OCI-M1 (cell line): ENCODE data around the gene CARTPT.

Experiments
- DNase-seq: peaks from one replicate; lab custom pipeline; 2025; lab: John Stamatoyannopoulos, UW

CARTPT gene

DNA sequence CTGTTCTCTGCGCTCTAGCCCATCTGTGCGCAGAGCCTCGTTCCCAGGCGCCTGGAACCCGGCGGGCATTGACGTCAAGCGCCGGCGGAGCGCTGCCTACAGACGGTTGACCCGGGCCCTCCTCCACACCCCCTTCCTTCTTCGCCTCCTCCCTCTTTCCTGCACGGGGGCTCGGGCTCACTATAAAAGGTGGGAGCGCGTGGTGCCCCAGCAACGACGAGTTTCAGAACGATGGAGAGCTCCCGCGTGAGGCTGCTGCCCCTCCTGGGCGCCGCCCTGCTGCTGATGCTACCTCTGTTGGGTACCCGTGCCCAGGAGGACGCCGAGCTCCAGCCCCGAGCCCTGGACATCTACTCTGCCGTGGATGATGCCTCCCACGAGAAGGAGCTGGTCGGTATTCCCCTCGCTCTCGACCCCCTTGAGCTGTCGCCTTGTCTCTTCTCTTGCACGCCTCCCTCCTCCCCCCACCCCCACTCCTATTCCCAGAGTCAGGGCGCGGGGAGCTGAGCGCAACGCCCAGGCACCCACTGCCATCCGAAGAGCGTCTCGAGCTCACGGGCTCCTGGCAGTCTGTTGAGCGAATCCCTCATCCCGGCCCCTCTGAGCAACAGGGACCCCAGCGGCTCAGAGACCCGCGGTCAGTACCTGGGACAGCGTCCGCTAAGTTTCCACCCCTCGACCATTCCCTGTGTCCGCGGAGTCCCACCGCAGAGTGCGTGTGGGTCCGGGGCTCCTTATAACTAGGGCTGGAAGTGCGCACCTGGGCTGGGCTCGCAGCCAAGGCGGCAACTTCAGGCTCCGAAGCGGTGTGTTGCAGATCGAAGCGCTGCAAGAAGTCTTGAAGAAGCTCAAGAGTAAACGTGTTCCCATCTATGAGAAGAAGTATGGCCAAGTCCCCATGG, at the start of gene CARTPT:
TSS of gene CARTPT (plus strand) at position 213 of the 902 bp plus-strand sequence. CDS start at position 232, 19 bp downstream.
- no peak for DNase-seq

DNA sequence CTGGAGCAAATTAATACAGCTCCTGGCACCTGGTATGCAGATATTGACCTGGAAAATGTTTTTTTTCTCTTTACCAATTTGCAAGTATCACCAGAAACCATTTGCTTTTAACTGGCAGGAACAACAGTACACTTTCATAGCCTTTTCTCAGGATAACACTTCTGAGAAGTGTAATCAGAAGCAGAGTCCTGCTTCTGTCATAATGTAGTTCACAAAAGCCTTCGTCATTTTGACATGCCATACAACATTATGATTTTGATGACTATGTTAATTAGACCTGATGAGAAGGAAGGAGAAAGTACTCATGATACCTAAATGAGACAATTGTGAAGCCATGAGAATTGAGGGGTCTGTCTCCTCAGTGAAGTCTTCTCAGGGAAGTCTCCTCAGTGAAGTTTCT, 41.1 kb upstream of the CARTPT start:
- DNase-seq: no peak

DNA sequence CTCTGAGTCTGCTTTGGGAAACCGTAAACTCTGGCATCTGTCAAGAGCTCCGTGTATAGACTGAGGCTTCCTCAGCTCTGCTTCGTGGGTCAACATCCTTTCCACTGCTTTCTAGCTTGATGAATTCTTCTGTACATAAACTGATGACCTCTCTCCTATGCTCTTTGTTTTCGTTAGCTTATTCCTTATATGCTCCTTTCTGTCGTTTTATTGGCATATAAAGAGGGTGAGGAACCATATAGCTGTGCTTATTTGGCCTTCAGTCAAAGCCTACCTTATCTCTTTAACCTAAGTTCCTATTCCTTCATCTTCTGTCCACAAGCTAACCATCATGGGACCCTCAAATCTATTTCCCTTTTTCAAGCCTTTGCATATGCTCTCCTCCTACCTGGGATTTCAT, 39.4 kb upstream of the CARTPT start:
- no peak for DNase-seq

DNA sequence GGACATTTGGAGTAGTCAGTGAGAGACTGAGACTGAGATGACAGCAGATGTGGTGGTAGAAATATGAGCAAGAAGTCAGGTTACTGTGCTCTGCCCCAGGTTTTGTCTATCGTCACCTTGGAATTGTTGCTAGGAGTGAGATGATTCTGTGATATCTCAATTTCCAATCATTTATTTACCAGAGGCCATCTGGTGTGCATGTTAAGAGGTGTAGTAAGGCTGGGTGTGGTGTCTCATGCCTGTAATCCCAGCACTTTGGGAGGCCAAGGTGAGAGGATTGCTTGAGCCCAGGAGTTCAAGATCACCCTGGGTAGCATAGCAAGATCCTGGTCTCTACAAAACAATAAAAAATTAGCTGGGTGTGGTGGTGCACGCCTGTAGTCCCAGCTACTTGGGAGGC, 38.6 kb upstream of the CARTPT start:
- DNase-seq: no peak

DNA sequence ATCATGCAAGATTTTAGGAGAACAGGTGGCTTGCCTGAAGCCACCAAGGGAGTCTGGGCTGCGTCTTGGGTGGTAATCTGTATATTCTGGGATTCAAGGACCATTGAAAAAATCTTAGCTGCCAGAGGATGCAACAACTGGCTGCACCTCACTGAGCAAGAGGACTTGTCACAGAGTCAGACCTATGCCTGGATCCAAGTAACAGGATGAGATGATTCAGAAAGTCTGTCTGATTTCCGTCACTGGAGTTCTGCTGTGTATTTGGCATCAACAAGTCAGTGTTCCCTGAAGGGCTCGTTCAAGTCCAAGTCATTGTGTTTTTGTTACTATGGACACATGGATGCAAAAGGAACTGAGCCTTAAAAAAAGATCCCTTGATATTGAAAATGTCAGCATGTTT, 37.8 kb upstream of the CARTPT start:
- DNase-seq: no peak

DNA sequence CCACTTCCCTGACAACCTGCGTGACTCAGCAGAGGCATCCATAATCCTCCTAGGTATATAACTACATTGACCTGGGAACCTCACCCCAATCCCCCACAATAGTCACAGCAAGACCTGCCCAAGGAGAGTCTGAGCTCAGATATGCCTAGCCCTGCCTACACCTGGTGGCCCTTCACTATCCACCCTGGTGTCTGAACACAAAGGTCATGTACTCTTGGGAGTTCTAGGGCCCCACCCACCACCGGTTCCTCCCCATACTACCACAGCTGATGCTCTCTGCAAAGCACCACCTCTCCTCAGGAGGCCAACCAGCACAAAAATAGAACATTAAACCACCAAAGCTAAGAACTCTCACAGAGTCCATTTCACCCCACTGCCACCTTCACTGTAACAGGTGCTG, 34.8 kb upstream of the CARTPT start:
- no peak for DNase-seq

DNA sequence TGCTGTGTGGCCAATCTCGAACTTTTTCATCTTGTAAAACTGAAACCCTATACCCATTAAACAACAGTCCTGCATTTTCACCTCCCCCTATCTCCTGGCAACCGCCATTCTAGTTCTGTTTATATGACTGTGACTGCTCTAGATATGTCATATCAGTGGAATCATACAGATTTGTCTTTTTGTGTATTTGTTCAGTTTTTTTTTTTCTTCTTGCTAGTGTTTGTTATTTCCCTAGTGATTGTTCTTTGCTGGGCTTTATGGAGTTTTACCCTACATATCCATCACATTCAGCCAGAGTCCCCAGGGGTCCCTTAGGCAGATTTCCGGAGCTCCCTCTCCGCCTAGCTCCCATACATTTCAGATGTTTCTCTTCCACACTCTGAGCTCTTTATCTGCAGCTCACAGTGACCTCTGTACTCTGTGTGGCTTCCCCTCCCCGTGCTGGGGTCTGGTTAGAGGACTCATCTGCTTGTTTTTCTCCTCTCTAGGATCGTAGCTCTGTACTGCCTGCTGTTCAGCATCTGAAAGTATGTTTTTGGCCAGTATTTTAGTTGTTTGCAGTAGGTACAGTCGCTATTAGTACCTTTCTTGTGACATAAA, 25.1 kb upstream of the CARTPT start:
- peak; percentile 88 for DNase-seq

DNA sequence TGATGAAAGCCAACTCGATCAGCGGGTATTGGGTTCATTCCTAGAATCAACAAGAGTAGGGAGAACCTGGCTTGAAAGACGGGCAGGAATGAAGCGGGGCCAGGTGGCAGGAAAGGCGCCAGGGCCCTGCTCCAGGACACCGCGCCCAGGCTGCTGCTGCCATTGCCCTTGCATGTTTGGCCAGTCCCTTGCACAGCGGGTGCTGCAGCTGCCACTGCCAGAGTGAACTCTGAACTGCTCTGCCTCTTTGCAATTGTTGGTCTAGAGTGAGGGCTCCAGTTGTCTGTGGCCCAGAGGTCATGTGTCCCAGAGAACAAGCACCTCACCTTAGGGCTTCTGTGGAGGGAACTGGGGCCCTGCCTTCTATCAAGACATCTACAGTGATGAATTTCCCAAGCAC, 24.0 kb upstream of the CARTPT start:
- DNase-seq: no peak

DNA sequence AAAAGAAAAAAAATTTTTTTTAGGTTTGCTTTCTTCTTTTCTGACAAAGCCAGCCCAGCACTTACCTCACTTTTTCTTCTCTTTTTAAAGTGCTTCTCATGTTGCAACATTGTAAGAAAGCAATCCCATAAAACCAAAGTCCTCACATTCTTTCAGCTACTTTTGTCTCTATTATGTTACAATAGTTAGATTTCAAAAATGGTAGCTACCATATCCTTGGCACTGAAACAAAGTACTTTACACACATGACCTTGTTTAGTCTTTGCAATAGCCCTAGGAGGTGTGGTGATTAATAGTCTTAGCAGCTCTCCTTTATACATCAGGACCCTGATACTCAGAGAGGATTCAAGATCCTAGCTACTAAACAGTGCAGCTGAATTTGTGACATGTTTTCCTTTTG, 23.5 kb upstream of the CARTPT start:
- no peak for DNase-seq

DNA sequence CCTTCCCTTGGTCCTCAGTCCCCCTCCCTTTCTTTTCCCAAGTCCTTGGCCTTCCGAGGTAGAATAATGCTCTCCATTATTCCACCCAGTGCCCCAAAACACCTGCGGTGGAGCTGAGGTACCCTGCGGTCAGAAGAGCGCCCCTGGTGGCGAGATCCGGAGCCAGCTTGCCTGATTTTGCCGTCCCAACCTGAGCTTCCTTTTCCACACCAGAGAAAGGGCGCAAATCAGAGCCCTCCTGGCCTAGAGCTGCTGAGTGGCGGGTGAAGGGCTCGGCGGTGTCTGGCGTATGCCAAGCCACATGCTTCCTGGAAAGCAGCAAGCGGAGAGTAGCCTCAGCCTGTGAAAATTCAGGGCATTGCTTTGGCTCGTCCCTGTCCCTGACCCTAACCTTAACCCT, 21.1 kb upstream of the CARTPT start:
- no peak for DNase-seq

DNA sequence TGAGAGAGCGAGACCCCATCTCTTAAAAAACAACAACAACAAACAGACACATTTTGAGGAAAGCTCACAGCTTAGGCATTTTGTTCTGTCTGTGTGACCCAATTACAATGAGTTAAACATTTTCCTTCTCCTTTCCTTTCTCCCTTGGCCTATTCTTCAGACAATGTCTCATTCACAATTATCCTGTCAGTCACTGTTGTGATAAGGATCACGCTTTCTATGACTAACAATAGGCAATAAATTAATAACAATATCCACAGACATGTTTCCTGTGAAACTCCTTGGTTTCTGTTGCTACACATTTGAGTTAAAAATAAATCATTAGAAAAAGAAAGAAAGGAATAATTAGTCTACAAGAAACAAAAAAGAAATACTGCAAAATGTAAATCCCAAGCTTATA, 19.8 kb upstream of the CARTPT start:
- DNase-seq: no peak

DNA sequence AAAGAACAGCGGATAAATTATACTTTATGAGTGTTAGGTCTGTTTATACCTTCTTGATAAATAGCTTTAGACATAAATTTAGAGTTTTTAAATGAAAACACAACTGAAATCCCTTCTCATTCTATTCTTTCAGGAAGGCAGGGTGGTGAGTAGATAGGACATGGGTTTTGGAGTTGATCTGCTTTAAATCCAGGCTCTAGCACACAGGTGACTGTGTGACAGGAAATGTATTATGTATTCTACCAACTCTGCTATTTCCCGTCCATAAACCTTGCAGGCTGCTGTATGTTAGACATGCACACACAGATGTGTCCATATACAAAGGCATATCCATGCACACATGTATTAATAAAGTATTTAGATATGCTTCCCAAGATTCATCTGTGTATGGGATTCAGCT, 19.3 kb upstream of the CARTPT start:
- DNase-seq: no peak

DNA sequence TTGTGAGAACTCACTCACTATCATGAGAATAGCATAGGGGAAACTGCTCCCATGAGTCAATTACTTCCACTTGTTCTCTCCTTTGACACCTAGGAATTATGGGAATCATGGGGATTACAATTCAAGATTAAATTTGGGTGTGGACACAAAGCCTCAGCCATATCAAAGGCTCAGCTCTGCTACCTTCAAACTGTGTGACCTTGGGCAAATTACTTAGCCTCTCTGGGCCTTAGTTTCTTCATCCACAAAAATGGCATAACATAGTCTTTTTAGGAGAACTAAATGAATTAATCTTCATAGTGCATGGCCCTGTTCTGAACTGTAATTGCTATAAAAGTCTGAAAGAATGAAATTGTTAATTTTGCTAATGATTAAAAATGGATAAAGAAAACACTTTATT, 18.3 kb upstream of the CARTPT start:
- no peak for DNase-seq

DNA sequence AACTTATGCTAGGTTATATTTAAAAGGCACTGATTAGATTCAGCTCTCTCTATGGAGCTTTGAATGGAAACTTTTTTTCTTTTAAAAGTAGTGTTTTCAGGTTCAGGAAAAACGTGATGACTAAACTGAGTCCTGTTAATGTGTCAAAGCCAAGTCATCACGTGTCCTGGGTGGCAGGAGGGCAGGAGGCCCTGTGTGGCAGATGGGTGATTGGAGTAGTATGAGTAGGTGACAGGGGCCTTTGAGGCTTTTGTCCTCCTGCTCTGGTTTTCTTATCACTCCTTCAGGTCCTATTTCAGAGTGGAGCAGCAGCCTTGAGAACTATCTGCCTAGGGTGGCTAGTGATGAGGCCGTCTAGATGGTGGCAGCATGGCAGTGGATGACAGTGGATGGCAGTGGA, 17.7 kb upstream of the CARTPT start:
- DNase-seq: no peak

DNA sequence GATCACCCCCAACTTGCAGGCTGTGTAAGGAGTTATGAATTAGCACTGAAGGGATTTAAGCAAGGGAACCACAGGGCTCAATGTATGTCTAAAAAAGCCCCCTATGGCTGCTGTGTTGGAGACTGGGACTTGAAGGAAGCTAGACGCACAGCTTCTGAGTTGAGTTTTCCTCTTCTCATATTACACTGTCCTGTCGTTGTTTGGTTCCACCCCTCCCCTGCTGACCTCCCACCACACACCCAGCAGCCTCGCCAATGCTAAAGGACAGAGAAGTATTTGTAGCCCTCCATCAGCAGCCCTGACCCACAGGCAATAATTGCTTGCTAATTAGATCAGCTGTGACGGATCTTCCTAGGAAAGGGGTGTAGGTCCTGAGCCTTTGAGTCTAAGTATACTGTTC, 15.1 kb upstream of the CARTPT start:
- DNase-seq: no peak

DNA sequence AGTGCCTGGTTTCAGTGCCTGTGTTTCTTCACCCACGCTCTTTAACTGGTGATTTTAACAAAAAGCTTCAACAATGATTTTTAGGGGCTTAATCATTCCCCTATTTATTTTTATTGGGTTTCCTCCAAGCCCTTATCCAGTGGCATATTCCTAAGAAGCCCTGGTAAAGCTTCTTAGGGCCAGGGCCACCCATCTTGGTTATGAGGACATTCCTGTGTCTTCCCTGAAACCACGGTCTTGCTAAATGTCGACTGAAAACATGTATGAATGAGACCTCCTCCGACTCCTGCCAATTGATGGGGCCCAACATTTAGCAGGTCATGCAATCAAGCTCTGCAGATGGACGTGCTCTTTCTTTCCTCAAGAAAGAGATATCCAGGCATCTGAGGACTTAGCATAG, 13.7 kb upstream of the CARTPT start:
- DNase-seq: no peak

DNA sequence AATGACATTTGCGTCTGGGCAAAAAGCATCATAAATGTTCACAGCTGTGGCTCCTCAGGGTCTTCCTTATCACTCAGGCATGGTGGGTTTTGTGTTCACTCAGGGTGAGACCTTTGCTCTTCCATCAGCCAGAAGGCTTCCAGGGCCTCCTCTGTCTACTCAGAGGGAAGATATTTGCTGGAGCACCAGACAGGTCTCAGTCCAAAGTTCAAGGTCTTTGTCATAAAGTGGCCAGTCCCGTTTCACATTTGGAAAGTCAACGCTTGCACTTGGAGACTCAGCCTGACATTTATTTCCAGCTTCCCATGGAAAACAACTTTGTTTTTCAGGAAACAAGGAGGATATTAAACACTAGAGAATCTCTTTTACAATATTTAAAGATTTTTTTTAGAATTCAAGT, 12.2 kb upstream of the CARTPT start:
- DNase-seq: no peak

DNA sequence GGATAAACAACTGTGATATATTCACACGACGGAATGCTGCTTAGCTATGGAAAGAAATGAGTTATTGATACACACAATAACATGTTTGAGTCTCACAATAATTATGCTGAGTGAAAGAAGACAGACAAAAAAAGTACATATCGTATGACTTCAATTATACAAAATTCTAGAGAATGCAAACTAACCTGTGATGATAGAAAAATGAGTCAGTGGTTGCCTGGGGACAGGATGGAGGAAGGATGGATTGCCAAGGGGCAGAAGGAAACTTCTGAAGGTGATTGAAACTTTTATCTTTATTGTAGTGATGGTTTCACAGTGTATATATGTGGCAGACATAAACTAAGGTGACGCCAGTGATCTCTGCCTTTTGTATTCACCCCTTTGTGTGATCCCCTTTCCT, 7.5 kb upstream of the CARTPT start:
- DNase-seq: no peak

DNA sequence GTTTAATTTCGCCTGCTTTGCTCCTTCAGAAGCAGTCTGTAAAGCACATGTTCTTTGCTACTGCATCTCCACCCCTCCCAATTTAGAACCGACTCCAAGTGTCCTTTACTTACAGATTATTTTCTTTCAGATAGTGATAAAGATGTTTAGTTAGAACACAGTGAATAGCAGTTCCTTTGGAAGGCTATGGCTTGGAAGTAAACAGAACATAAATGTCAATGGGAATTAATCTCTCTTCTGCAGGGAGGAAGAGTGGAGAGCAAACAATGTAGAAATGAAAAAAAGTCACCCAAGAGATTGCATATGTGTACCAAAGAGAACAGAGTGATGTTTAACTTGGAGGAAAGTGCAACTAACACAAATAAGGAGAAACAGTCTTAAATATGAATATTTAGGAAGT, 4.2 kb upstream of the CARTPT start:
- no peak for DNase-seq

DNA sequence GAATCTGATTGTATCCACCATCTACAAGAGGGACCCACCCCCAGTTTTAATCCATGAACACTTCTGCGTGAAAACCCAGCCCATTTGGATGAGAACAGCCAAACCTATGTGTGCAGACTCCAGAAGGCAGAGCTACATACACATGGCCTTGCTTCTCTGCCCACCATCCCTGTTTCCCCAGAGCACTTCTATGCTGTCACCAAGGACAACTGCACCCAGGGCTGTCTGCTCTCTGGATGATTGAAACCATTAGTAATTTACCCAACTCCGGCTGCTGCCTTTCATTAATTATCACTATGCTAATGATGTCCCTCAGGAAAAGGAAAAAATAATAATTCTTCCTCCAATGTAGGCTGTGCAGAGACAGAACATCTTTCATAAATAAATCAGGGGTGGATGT, 8.9 kb downstream of the CARTPT start:
- no peak for DNase-seq

DNA sequence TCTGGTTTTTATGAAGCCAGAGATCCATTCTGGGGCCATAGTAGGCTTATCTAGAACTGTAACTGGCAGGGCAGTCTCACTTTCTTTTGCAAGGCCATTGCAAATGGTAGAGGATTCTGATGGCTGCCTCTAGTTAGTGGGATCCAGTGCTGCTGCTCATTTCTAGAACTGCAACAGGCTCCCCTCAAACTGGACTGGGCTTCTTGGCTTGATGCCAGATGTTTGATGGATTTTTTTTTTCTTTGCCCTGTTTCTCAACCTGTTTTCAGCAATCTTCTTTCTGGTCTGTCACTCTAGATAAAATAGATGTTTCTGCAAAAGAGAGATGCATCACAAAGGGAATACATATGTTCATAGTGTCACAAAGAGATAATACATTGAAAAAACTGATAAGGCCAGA, 11.9 kb downstream of the CARTPT start:
- no peak for DNase-seq

DNA sequence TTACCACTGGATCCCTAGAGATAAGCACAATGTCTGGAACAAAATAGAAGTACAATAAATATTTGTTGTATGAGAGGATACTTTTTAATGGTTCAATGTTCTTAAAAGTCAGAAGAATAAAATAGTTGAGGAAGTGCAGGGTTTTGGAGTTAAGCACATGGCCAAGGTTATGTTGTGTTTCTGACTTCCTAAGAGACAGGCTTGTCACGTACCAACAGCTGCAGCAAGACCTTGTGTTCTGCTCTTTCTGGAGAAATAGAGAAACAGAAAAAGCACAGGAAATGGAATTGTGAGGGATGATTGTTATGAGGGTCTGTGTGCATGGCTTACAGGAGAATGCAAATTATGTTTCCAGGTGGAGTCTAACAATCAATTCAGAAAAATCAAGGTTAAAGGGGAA, 12.9 kb downstream of the CARTPT start:
- no peak for DNase-seq

DNA sequence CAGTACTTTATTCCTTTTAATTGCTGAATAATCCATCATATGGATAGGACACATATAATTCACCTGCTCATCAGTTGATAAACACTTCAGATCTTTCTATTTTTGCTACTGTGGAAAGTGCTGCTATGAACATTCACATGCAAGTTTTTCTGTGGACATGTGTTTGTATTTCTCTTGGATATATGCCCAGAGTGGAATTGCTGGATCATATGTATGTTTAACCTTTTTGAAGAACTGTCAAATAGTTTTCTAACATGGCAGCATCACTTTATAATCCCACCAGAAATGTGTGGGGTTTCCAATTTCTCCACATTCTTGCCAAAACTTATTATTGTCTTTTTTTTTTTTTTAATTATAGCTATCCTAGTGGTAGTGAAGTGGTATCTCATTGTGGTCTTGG, 15.1 kb downstream of the CARTPT start:
- no peak for DNase-seq
